ENCODE data around the gene SNX1. TPM values are rescaled to one million over a fixed set of nuclear protein-coding genes. Genes with fewer than 3 reads are reported as not detected.

SNX1 gene
- total RNA-seq, 2 donors from 2014 or later: 54.5 to 63.0 TPM

DNA sequence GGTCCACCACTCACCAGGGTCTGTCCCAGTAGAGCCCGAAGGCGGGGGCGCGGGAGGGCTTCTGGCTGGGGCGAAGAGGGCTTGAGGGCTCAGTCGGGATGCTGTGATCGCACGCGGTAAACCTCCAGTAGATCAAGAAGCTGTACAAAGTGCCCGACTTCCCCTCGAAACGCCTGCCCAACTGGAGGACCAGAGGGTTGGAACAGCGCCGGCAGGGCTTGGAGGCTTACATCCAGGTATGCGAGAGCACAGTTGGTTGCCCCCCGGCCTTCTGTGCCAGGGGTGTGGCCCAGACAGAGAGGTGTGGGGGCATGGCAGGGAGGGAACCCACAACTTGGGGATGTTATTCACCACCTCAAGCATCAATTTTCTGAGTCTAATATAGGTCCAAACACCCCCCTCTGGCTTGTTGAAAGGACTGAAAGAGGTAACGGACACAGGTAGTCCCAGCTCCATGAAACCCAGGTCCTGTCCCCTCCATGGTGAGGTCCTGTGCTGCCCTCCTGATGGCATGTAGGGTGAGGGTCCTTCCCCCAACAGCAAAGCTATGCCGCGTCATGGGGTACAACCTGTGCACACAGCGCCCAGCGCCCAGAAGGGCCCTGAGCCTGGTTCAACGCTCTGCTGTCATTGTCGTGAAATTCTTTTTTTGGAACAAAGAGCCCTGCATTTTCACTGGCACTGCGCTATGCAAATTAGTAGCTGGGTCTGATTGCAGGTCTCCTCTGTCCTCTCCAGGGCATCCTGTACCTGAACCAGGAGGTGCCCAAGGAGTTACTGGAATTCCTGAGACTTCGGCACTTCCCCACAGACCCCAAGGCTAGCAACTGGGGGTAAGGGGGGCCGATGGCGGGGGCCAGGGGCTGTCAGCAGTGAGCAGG is 57.0 kb downstream of the SNX1 start:
- Histone ChIP-seq H3K9me3 (ENCODE audit: control insufficient read depth, low read length) (no peaks in the 10 kb centered on the region), H3K27ac (ENCODE audit: low read depth, low read length) (no peak overlapping the region), H3K36me3 (ENCODE audit: control insufficient read depth, insufficient read depth, low read length) (peaks cover 26% of the 10 kb centered on the region), H3K4me3 (ENCODE audit: low read length) (no peak overlapping the region), H3K27me3 (ENCODE audit: control insufficient read depth, insufficient read depth, low read length, poor library complexity, severe bottlenecking) (peaks cover 19% of the 10 kb centered on the region), H3K4me1 (ENCODE audit: control insufficient read depth, insufficient read depth, low read length) (no peaks in the 10 kb centered on the region), H3K9ac (ENCODE audit: extremely low read depth, low read length, poor library complexity, severe bottlenecking) (no peak overlapping the region)
- peaks cover 34% of the 10 kb centered on the region for H3K27me3 Mint-ChIP-seq (ENCODE audit: insufficient read depth)
- no peaks in the 10 kb centered on the region for H3K9me3 Mint-ChIP-seq
- H3K27ac Mint-ChIP-seq: no peak overlapping the region
- TF ChIP-seq, protein P1, sequence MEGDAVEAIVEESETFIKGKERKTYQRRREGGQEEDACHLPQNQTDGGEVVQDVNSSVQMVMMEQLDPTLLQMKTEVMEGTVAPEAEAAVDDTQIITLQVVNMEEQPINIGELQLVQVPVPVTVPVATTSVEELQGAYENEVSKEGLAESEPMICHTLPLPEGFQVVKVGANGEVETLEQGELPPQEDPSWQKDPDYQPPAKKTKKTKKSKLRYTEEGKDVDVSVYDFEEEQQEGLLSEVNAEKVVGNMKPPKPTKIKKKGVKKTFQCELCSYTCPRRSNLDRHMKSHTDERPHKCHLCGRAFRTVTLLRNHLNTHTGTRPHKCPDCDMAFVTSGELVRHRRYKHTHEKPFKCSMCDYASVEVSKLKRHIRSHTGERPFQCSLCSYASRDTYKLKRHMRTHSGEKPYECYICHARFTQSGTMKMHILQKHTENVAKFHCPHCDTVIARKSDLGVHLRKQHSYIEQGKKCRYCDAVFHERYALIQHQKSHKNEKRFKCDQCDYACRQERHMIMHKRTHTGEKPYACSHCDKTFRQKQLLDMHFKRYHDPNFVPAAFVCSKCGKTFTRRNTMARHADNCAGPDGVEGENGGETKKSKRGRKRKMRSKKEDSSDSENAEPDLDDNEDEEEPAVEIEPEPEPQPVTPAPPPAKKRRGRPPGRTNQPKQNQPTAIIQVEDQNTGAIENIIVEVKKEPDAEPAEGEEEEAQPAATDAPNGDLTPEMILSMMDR (conservative IDR thresholded peaks at IDR 0.05): no peak
- 43 to 44% methylated on average over 11 to 27 of the region's 27 CpGs for WGBS, 2 experiments (ENCODE audit: insufficient coverage in 1 of 2, insufficient read length in 1 of 2)
- H3K36me3 Mint-ChIP-seq (ENCODE audit: low read depth): peaks cover 29% of the 10 kb centered on the region
- peak; percentile 69 for DNase-seq
- peak overlapping the region; percentile 60 for H3K4me3 Mint-ChIP-seq
- peaks cover 10% of the 10 kb centered on the region for H3K4me1 Mint-ChIP-seq

DNA sequence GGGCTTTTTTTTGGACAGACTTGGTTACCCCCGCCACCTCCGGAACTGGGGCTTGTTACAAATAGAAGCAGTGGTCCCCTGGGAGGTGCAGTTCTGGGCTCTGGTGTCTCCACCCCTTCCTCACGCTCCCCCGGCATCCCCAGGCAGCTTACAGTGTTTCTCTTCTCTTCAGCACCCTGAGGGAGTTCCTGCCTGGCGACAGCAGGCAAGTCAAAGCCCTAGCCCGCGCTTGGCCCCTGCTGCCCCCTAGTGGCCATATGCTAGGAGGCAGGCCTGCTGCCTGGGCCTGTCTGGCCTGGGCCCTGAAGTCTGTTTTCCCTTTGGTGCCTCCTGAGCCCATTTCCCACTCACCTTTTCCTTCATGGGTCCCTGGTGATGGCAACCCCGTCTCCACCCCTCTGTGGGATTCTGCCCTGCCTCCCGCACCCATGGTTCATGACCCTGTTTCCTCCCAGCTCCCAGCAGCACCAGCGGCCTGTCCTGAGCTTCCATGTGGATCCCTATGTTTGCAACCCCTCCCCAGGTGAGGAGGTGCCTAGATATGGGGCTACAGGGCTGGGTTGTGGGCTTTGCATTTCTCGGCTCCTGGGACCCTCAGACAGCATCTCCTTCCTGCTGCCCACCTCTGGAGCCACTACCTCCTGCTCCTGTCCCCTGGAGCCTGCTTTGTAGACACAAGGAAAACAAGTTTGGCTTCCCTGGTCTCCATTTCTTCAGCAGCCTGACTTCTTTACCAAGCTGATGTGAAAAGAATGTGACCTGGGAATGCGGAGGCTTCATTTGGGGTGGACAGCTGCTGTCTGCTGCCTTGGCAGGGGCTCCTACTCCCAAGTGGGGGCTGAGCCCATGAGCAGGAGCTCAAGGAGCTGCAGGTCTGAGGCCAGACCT is 57.9 kb downstream of the SNX1 start:
- H3K4me1 Mint-ChIP-seq: peaks cover 10% of the 10 kb centered on the region
- H3K36me3 ChIP-seq (ENCODE audit: control insufficient read depth, insufficient read depth, low read length): peaks cover 35% of the 10 kb centered on the region
- H3K27me3 ChIP-seq (ENCODE audit: control insufficient read depth, insufficient read depth, low read length, poor library complexity, severe bottlenecking): peaks cover 19% of the 10 kb centered on the region
- TF ChIP-seq, protein P1 (conservative IDR thresholded peaks at IDR 0.05): peak; percentile 99
- H3K9me3 Mint-ChIP-seq: no peaks in the 10 kb centered on the region
- no peaks in the 10 kb centered on the region for H3K4me1 ChIP-seq (ENCODE audit: control insufficient read depth, insufficient read depth, low read length)
- peak overlapping the region; percentile 44 for H3K27ac ChIP-seq (ENCODE audit: low read depth, low read length)
- H3K9ac ChIP-seq (ENCODE audit: extremely low read depth, low read length, poor library complexity, severe bottlenecking): no peak overlapping the region
- H3K36me3 Mint-ChIP-seq (ENCODE audit: low read depth): peaks cover 38% of the 10 kb centered on the region
- 30 to 35% methylated on average over 10 to 12 of the region's 12 CpGs for WGBS, 2 experiments (ENCODE audit: insufficient coverage in 1 of 2, insufficient read length in 1 of 2)
- no peaks in the 10 kb centered on the region for H3K9me3 ChIP-seq (ENCODE audit: control insufficient read depth, low read length)
- DNase-seq: peak; percentile 99
- H3K4me3 Mint-ChIP-seq: peak overlapping the region; percentile 60
- H3K27ac Mint-ChIP-seq: peak overlapping the region; percentile 87
- peaks cover 34% of the 10 kb centered on the region for H3K27me3 Mint-ChIP-seq (ENCODE audit: insufficient read depth)
- H3K4me3 ChIP-seq (ENCODE audit: low read length): no peak overlapping the region

DNA sequence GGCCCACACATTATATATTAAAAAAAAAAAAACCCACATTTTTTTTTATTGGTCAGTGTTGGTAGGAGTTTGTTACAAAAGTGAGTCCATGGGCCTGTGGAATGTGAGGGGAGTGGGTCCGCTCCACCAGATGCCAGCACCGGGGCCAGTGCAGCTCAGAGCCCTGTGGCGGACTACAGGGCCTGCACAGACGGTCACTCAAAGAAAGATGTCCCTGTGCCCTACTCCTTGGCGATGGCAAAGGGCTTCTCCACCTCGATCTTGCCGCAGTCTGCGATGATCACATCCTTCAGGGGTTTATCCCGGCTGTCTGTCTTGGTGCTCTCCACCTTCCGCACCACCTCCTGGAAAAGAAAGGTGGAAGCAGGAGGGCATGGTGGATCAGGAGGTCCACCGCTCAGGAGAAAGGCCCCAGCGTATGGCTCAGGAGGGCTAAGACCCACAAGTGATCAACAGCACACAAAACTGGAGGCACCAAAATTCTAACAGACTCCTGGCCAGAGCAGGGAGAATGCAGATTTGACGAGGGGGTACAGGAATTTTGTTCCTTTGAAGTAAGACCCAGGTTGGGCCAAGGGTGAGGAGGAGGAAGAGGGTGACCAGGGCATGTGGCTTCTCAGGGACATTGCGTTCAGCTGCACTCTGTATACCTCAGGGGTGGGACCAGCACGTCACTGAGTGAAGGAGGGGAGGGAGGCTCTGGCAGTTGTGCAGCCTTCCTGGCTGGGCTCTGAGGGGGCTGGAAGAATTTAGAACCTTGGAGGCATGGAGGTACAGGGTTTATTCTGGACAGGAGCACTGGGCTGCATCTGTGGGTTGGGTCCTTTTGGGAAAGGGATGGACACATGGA is 60.2 kb downstream of the SNX1 start:
- TF ChIP-seq, protein P1 (conservative IDR thresholded peaks at IDR 0.05): no peak
- H3K4me3 Mint-ChIP-seq: no peak overlapping the region
- Histone ChIP-seq H3K36me3 (ENCODE audit: control insufficient read depth, insufficient read depth, low read length) (peaks cover 53% of the 10 kb centered on the region), H3K27me3 (ENCODE audit: control insufficient read depth, insufficient read depth, low read length, poor library complexity, severe bottlenecking) (peaks cover 19% of the 10 kb centered on the region), H3K9ac (ENCODE audit: extremely low read depth, low read length, poor library complexity, severe bottlenecking) (no peak overlapping the region), H3K27ac (ENCODE audit: low read depth, low read length) (no peak overlapping the region), H3K9me3 (ENCODE audit: control insufficient read depth, low read length) (no peaks in the 10 kb centered on the region), H3K4me3 (ENCODE audit: low read length) (no peak overlapping the region), H3K4me1 (ENCODE audit: control insufficient read depth, insufficient read depth, low read length) (peaks cover 6% of the 10 kb centered on the region)
- no peak for DNase-seq
- H3K27me3 Mint-ChIP-seq (ENCODE audit: insufficient read depth): peaks cover 18% of the 10 kb centered on the region
- no peaks in the 10 kb centered on the region for H3K9me3 Mint-ChIP-seq
- H3K36me3 Mint-ChIP-seq (ENCODE audit: low read depth): peaks cover 55% of the 10 kb centered on the region
- H3K27ac Mint-ChIP-seq: peak overlapping the region; percentile 14
- H3K4me1 Mint-ChIP-seq: peaks cover 13% of the 10 kb centered on the region
- WGBS, 2 experiments (ENCODE audit: insufficient coverage in 1 of 2, insufficient read length in 1 of 2): 95 to 97% methylated on average over 13 to 15 of the region's 15 CpGs
